B cell (primary cell): ENCODE data around the gene STX4. TPM values are rescaled to one million over a fixed set of nuclear protein-coding genes. Genes with fewer than 3 reads are reported as not detected.

Source experiments
- ATAC-seq: fragments of 200-7000 bp; cut with Tn5 transposase; one replicate; pipeline ENCODE4 v1.10.0; 2021; ENCODE audit warnings: low read depth, mild to moderate bottlenecking, moderate number of reproducible peaks, moderate library complexity
- CTCF ChIA-PET: fragments of 350-600 bp; sonication (Branson Sonifier 250); formaldehyde crosslinking; loops from one replicate; lab custom pipeline; 2021; ENCODE audit warnings: antibody characterized with exemption, inconsistent platforms; lab: Charles Lee
- POLR2A ChIA-PET: fragments of 350-600 bp; sonication (Branson Sonifier 250); formaldehyde crosslinking; loops from one replicate; lab custom pipeline; 2021; ENCODE audit warnings: antibody characterized with exemption; lab: Charles Lee
- DNase-seq: peaks from one replicate; pipeline ENCODE4 v3.0.0; 2013
- H2AFZ ChIP-seq: 2 replicates; pipeline ENCODE4 v1.6.1; 2012; ENCODE audit warnings: mild to moderate bottlenecking, low read depth, low read length; ENCODE audit not compliant: insufficient read depth, poor library complexity, severe bottlenecking
- H3K27ac ChIP-seq, 2 donors: 1 replicate in 1 of 2; 2 replicates in 1 of 2; pipeline ENCODE4 v1.5.1; 2012 to 2013; ENCODE audit warnings: low read length in 2 of 2, mild to moderate bottlenecking in 2 of 2, moderate library complexity in 1 of 2
- H3K27me3 ChIP-seq, 4 experiments: fragments of 200-600 bp in 1 of 4; sonication (generic) in 1 of 4; replicated peaks in 1 of 4; 1 replicate in 2 of 4; 2 replicates in 2 of 4; pipeline versions ENCODE4 v1.6.1 to v1.7.0; 2013 to 2016; ENCODE audit warnings: low read length in 3 of 4, mild to moderate bottlenecking in 2 of 4, mixed read lengths in 1 of 4, moderate library complexity in 1 of 4; ENCODE audit not compliant: insufficient read depth in 4 of 4, control insufficient read depth in 3 of 4; ENCODE audit errors: control extremely low read depth in 1 of 4
- H3K36me3 ChIP-seq, 2 experiments: replicated peaks in 1 of 2; 1 replicate in 1 of 2; 2 replicates in 1 of 2; pipeline versions ENCODE4 v1.6.1 to v1.7.1; 2013; ENCODE audit warnings: low read length in 1 of 2; ENCODE audit not compliant: insufficient read depth in 2 of 2, control insufficient read depth in 1 of 2; ENCODE audit errors: control extremely low read depth in 1 of 2, extremely low read depth in 1 of 2
- H3K4me1 ChIP-seq, 2 donors: fragments of 200-600 bp in 1 of 2; sonication (generic) in 1 of 2; 1 replicate in 1 of 2; 2 replicates in 1 of 2; pipeline versions ENCODE4 v1.5.1 to v1.6.1; 2013 to 2017; ENCODE audit warnings: low read length in 2 of 2; ENCODE audit not compliant: control insufficient read depth in 2 of 2, insufficient read depth in 2 of 2
- H3K4me2 ChIP-seq: replicated peaks from 2 replicates; pipeline ENCODE3; 2012; ENCODE audit warnings: mild to moderate bottlenecking, low read depth, low read length; ENCODE audit not compliant: poor library complexity, severe bottlenecking
- H3K4me3 ChIP-seq, 5 experiments: fragments of 200-600 bp in 1 of 5; sonication (generic) in 1 of 5; 1 replicate in 3 of 5; 2 replicates in 2 of 5; pipeline versions ENCODE4 v1.5.1 to v1.7.0; 2011 to 2016; ENCODE audit warnings: low read length in 4 of 5, mild to moderate bottlenecking in 4 of 5, low read depth in 2 of 5, control low read depth in 1 of 5, moderate library complexity in 1 of 5; ENCODE audit not compliant: insufficient read depth in 1 of 5; ENCODE audit errors: control extremely low read depth in 1 of 5, extremely low read depth in 1 of 5
- H3K79me2 ChIP-seq: fragments of 200-600 bp; sonication (generic); one replicate; pipeline ENCODE4 v1.6.0; 2016; ENCODE audit warnings: low read length; ENCODE audit not compliant: control insufficient read depth, insufficient read depth
- H3K9ac ChIP-seq: fragments of 200-600 bp; sonication (generic); 2 replicates; pipeline ENCODE4 v1.6.1; 2017; ENCODE audit warnings: mild to moderate bottlenecking, low read length, moderate library complexity
- H3K9me3 ChIP-seq, 3 donors: one replicate each; pipeline versions ENCODE4 v1.6.1 to v1.7.1; 2013; ENCODE audit warnings: low read length in 2 of 3; ENCODE audit not compliant: control insufficient read depth in 2 of 3, insufficient read depth in 1 of 3; ENCODE audit errors: control extremely low read depth in 1 of 3
- H4K20me1 ChIP-seq: 2 replicates; pipeline ENCODE4 v1.6.0; 2012; ENCODE audit warnings: mild to moderate bottlenecking, low read length; ENCODE audit not compliant: insufficient read depth, control insufficient read depth, poor library complexity, severe bottlenecking
- H3K27ac Mint-ChIP-seq: one replicate; pipeline ENCODE4 v1.8.0; 2021; ENCODE audit warnings: mixed read lengths
- H3K27me3 Mint-ChIP-seq: one replicate; pipeline ENCODE4 v1.8.0; 2021; ENCODE audit warnings: mixed read lengths
- H3K4me1 Mint-ChIP-seq: one replicate; pipeline ENCODE4 v1.8.0; 2021; ENCODE audit warnings: mixed read lengths
- H3K4me3 Mint-ChIP-seq: one replicate; pipeline ENCODE4 v1.8.0; 2021; ENCODE audit warnings: mixed read lengths
- H3K9me3 Mint-ChIP-seq: one replicate; pipeline ENCODE4 v1.8.0; 2022; ENCODE audit warnings: mixed read lengths; ENCODE audit not compliant: insufficient read depth
- EZH2 ChIP-seq: IDR thresholded peaks from 2 replicates; pipeline ENCODE4 v1.6.1; 2012; ENCODE audit warnings: borderline replicate concordance, low read depth, mild to moderate bottlenecking, moderate library complexity, low read length; ENCODE audit not compliant: insufficient read depth, poor library complexity, severe bottlenecking
- WGBS: methylation state at CpG from one replicate; pipeline ENCODE4 v1.1.5; 2013; ENCODE audit warnings: missing lambda C conversion rate; ENCODE audit not compliant: insufficient coverage; 5-methylcytosine and 5-hydroxymethylcytosine counted together
- intact Hi-C: fragments of 100-400 bp; cut with micrococcal nuclease; formaldehyde crosslinking; loops from one replicate; pipeline ENCODE4 v1.10.0; 2022
- polyA plus RNA-seq: library from polyadenylated mRNA; depleted of rRNA; stranded (reverse); fragments of >200 nt; gene quantifications from 2 replicates; pipeline ENCODE4 v1.2.3, GENCODE V29; 2012
- total RNA-seq, 2 donors: library from RNA; stranded (reverse); fragments of 120-200 nt in 1 of 2; gene quantifications; 1 replicate in 1 of 2; 2 replicates in 1 of 2; pipeline versions ENCODE4 v1.2.3 to v1.2.4, GENCODE V29; 2013 to 2022
- TF ChIP-seq, protein P1 (sequence below): fragments of 200-600 bp; IDR thresholded peaks from one replicate; pipeline ENCODE4 v1.8.0; 2022; ENCODE audit warnings: antibody characterized with exemption, mild to moderate bottlenecking

Gene STX4
- total and polyA plus RNA-seq, 2 donors (not counting 1 experiment from before 2014, with no cell fraction given): 120 to 133 TPM

DNA sequence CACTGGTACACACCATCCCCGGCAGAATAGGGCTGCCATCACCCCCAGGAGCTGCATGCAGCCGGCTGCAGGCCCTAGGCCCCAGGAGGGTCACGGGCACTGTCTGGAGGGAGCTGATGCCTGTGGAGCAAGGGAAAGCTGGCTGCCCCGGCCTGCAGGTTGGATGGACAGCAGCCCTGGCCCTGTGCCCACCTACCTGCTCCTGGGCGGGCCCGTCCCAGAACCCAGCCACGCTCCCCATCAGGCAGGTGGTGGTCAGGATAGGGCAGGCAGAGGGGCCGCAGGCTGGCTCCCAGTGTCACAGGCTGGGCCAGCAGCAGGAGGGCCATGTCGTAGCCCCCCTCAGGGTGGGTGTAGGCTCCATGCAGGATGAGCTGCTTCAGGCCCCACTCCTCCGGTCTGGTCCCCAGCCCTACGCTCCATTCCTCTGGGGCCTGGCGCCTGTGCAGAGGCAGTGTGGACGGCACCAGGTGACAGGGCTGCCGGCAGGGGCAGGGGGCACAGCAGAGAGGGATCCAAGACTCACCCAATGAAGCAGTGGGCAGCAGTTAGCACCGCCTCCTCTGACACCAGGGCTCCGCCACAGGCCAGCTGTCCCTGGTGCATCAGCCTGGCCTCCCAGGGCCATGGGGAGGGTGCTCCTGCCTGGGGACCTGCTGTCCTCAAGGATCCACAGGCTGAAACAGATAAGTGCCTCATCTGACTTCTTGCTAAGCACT lies 51.4 kb downstream of the STX4 start:
- Histone ChIP-seq H4K20me1 (peaks cover 47% of the 10 kb centered on the region), H3K9ac (no peak overlapping the region), H3K9me3 (no peaks in the 10 kb centered on the region), H3K4me3 (no peak overlapping the region), H3K36me3 (peaks cover 0 to 35% of the 10 kb centered on the region in 2 experiments), H3K4me2 (no peak overlapping the region), H3K4me1 (peaks cover 0 to 4% of the 10 kb centered on the region in 2 donors), H2AFZ (no peak overlapping the region), H3K79me2 (peaks cover 46% of the 10 kb centered on the region), H3K27me3 (no peaks in the 10 kb centered on the region), H3K27ac (no peak overlapping the region)
- no peak for DNase-seq
- Mint-ChIP-seq H3K27me3 (no peaks in the 10 kb centered on the region), H3K9me3 (no peaks in the 10 kb centered on the region), H3K4me1 (peaks cover 6% of the 10 kb centered on the region), H3K4me3 (no peak overlapping the region), H3K27ac (no peak overlapping the region)
- intact Hi-C loops: no loop called here
- CTCF ChIA-PET: interaction anchor here (0.6 kb wide), 1 partner anchor 17 kb away, joined by 3 read pairs; no protein-coding TSS in a partner anchor
- no peak for TF ChIP-seq EZH2
- TF ChIP-seq, protein P1, sequence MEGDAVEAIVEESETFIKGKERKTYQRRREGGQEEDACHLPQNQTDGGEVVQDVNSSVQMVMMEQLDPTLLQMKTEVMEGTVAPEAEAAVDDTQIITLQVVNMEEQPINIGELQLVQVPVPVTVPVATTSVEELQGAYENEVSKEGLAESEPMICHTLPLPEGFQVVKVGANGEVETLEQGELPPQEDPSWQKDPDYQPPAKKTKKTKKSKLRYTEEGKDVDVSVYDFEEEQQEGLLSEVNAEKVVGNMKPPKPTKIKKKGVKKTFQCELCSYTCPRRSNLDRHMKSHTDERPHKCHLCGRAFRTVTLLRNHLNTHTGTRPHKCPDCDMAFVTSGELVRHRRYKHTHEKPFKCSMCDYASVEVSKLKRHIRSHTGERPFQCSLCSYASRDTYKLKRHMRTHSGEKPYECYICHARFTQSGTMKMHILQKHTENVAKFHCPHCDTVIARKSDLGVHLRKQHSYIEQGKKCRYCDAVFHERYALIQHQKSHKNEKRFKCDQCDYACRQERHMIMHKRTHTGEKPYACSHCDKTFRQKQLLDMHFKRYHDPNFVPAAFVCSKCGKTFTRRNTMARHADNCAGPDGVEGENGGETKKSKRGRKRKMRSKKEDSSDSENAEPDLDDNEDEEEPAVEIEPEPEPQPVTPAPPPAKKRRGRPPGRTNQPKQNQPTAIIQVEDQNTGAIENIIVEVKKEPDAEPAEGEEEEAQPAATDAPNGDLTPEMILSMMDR: no peak
- POLR2A ChIA-PET: interaction anchor here (0.9 kb wide), 1 partner anchor 11 kb away, joined by 3 read pairs; the partner anchor contains the start of genes ZNF646 and ZNF668
- no peak for ATAC-seq
- 97% methylated on average over 16 of the region's 16 CpGs for WGBS

DNA sequence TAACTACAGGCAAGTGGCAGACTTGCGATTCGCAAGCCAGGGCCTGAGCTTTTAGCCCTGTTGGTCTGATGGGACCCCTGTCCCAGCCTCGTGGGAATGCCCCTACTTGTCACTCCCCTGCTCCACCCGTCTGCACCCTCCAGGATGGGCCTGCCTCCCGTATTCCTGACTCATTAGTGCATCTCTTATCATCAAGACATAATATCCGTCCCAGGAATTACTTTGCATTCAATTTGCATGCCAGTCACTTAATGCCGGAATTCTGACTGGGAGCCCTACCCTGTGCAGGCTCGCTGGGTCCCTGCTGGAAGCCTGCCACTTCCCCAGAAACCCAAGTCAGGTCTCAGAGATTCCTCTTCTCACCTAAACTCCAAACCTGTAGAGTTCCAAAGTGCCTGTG lies 52.1 kb downstream of the STX4 start:
- ChIA-PET CTCF (no interaction called here), POLR2A (interaction anchor here (0.9 kb wide), 1 partner anchor 11 kb away, joined by 3 read pairs; the partner anchor contains the start of genes ZNF646 and ZNF668)
- intact Hi-C loops: no loop called here
- no peak overlapping the region for H3K27ac Mint-ChIP-seq
- H3K4me3 Mint-ChIP-seq: no peak overlapping the region
- peaks cover 40% of the 10 kb centered on the region for H4K20me1 ChIP-seq
- H2AFZ ChIP-seq: no peak overlapping the region
- peaks cover 6% of the 10 kb centered on the region for H3K4me1 Mint-ChIP-seq
- no peak overlapping the region for H3K4me3 ChIP-seq
- DNase-seq (no peak), ATAC-seq (no peak)
- no peaks in the 10 kb centered on the region for H3K27me3 Mint-ChIP-seq
- TF ChIP-seq, protein P1: no peak
- TF ChIP-seq EZH2: no peak
- no peak overlapping the region for H3K27ac ChIP-seq
- peaks cover 0 to 28% of the 10 kb centered on the region in 2 experiments for H3K36me3 ChIP-seq
- no peaks in the 10 kb centered on the region for H3K27me3 ChIP-seq
- no peak overlapping the region for H3K9ac ChIP-seq
- H3K4me2 ChIP-seq: no peak overlapping the region
- H3K4me1 ChIP-seq: peaks cover 0 to 4% of the 10 kb centered on the region in 2 donors
- H3K9me3 Mint-ChIP-seq: no peaks in the 10 kb centered on the region
- peaks cover 39% of the 10 kb centered on the region for H3K79me2 ChIP-seq
- WGBS: 93% methylated on average over 8 of the region's 8 CpGs
- no peaks in the 10 kb centered on the region for H3K9me3 ChIP-seq
